Hepatocyte (in vitro differentiated cells): Measurements from ENCODE around the gene PLXNB1. TPM values are rescaled to one million over a fixed set of nuclear protein-coding genes. Genes with fewer than 3 reads are reported as not detected.

ENCODE experiments used
- DNase-seq: peaks from one replicate; pipeline ENCODE4 v3.0.0-alpha.2; 2016; ENCODE audit warnings: low spot score
- H2AFZ ChIP-seq: fragments of 200-600 bp; sonication (generic); 2 replicates; pipeline ENCODE4 v1.6.0; 2016; ENCODE audit warnings: antibody characterized with exemption, mild to moderate bottlenecking
- H3K27ac ChIP-seq: fragments of 200-600 bp; sonication (generic); 2 replicates; pipeline ENCODE4 v1.5.1; 2016; ENCODE audit warnings: mild to moderate bottlenecking
- H3K27me3 ChIP-seq: fragments of 200-600 bp; sonication (generic); 2 replicates; pipeline ENCODE4 v1.6.1; 2016
- H3K36me3 ChIP-seq: fragments of 200-600 bp; sonication (generic); replicated peaks from 2 replicates; pipeline ENCODE4 v1.5.1; 2016; ENCODE audit warnings: low read depth; ENCODE audit not compliant: insufficient read depth
- H3K4me1 ChIP-seq: fragments of 200-600 bp; sonication (generic); 2 replicates; pipeline ENCODE4 v1.5.1; 2016; ENCODE audit warnings: mild to moderate bottlenecking, moderate library complexity; ENCODE audit not compliant: insufficient read depth
- H3K4me2 ChIP-seq: fragments of 200-600 bp; sonication (generic); 2 replicates; pipeline ENCODE4 v1.6.0; 2016
- H3K4me3 ChIP-seq: fragments of 200-600 bp; sonication (generic); 2 replicates; pipeline ENCODE4 v1.5.1; 2016; ENCODE audit warnings: mild to moderate bottlenecking
- H3K79me2 ChIP-seq: fragments of 200-600 bp; sonication (generic); 2 replicates; pipeline ENCODE4 v1.6.0; 2017; ENCODE audit warnings: mild to moderate bottlenecking
- H3K9me2 ChIP-seq: fragments of 200-600 bp; sonication (generic); replicated peaks from 2 replicates; pipeline ENCODE4 v1.6.0; 2017; ENCODE audit warnings: mild to moderate bottlenecking; ENCODE audit not compliant: insufficient read depth
- H3K9me3 ChIP-seq: fragments of 200-600 bp; sonication (generic); 2 replicates; pipeline ENCODE4 v1.5.1; 2016; ENCODE audit warnings: low read depth, mild to moderate bottlenecking
- H4K20me1 ChIP-seq: fragments of 200-600 bp; sonication (generic); 2 replicates; pipeline ENCODE4 v1.6.0; 2016; ENCODE audit warnings: mild to moderate bottlenecking; ENCODE audit not compliant: insufficient read depth, poor library complexity, severe bottlenecking
- EZH2 ChIP-seq: fragments of 200-600 bp; sonication (generic); IDR thresholded peaks from 2 replicates; pipeline ENCODE4 v1.6.1; 2016; ENCODE audit warnings: antibody characterized with exemption, mild to moderate bottlenecking, borderline replicate concordance
- EZH2phosphoT487 ChIP-seq: fragments of 200-600 bp; sonication (generic); IDR thresholded peaks from one replicate; pipeline ENCODE4 v1.6.1; 2018; ENCODE audit warnings: antibody characterized with exemption, mild to moderate bottlenecking, low read depth, moderate library complexity; ENCODE audit not compliant: unreplicated experiment, severe bottlenecking
- WGBS: methylation state at CpG from one replicate; pipeline ENCODE4 v1.1.6; 2016; ENCODE audit warnings: low lambda C conversion rate; ENCODE audit errors: missing lambda C conversion rate; 5-methylcytosine and 5-hydroxymethylcytosine counted together
- polyA plus RNA-seq: library from polyadenylated mRNA; unstranded; fragments of >200 nt; fragmentation: Nextera tagmentation; extraction: Ambion mirVana; gene quantifications from 2 replicates; pipeline ENCODE4 v1.2.1, GENCODE V29; 2016
- total RNA-seq: library from RNA; depleted of rRNA; stranded (reverse); fragments of >200 nt; gene quantifications from 2 replicates; pipeline ENCODE4 v1.2.3, GENCODE V29; 2014
- TF ChIP-seq, protein P1 (sequence below): fragments of 200-600 bp; sonication (generic); IDR thresholded peaks from 2 replicates; pipeline ENCODE4 v1.5.1; 2016; ENCODE audit warnings: antibody characterized with exemption, mild to moderate bottlenecking; ENCODE audit not compliant: poor library complexity

PLXNB1 gene
- total and polyA plus RNA-seq, 2 experiments from 2014 or later, result 71.3 to 74.5 TPM

DNA sequence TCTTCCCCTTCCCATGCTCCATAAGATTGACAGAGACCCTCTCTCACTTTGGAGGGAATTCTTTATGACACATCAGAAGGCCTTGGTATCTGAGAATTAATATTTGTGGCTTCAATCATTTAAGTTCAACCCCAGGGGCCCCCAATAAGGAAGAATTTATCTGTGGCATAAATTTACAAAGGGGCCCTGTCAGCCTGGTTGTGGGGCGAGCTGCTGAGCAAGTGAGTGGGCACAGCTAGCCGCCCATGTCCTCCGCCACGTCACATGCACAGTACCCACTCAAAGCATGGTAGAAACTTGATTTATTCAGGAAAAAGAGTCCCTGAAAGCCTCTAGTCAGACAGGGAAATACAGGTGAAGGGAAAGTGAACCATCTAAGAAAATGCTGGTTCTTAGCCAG is 13.3 kb downstream of the PLXNB1 start:
- 96% methylated on average over 4 of the region's 4 CpGs for WGBS
- Histone ChIP-seq H3K4me3 (no peak overlapping the region), H2AFZ (no peak overlapping the region), H4K20me1 (no peaks in the 10 kb centered on the region), H3K27me3 (no peaks in the 10 kb centered on the region), H3K79me2 (peaks cover under 1% of the 10 kb centered on the region), H3K27ac (no peak overlapping the region), H3K9me3 (no peaks in the 10 kb centered on the region), H3K4me2 (no peak overlapping the region), H3K36me3 (no peaks in the 10 kb centered on the region), H3K4me1 (no peaks in the 10 kb centered on the region), H3K9me2 (no peaks in the 10 kb centered on the region)
- no peak for DNase-seq
- TF ChIP-seq EZH2, result no peak
- no peak for TF ChIP-seq EZH2phosphoT487
- TF ChIP-seq, protein P1, sequence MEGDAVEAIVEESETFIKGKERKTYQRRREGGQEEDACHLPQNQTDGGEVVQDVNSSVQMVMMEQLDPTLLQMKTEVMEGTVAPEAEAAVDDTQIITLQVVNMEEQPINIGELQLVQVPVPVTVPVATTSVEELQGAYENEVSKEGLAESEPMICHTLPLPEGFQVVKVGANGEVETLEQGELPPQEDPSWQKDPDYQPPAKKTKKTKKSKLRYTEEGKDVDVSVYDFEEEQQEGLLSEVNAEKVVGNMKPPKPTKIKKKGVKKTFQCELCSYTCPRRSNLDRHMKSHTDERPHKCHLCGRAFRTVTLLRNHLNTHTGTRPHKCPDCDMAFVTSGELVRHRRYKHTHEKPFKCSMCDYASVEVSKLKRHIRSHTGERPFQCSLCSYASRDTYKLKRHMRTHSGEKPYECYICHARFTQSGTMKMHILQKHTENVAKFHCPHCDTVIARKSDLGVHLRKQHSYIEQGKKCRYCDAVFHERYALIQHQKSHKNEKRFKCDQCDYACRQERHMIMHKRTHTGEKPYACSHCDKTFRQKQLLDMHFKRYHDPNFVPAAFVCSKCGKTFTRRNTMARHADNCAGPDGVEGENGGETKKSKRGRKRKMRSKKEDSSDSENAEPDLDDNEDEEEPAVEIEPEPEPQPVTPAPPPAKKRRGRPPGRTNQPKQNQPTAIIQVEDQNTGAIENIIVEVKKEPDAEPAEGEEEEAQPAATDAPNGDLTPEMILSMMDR, result no peak

DNA sequence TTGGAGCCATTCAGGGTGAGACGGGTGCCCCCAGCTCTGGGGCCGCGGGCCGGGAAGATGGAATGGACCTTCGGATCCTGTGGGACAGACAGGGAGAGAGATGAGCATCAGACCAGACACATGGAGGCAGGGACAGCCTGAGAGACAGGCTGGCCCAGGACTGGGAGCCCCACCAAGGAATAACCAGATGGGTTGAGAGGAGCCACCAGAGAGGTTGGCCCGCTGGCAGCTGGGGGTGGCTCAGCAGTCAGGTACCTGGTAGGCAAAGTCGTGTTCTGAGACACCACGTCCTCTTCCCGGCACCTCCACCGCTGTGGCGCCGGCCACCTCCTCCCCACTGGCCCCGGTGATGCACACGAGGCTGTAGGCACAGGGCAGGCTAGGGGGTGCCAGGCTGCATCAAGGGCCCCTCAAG is 13.8 kb downstream of the PLXNB1 start:
- H4K20me1 ChIP-seq, result no peaks in the 10 kb centered on the region
- no peaks in the 10 kb centered on the region for H3K4me1 ChIP-seq
- no peaks in the 10 kb centered on the region for H3K36me3 ChIP-seq
- H3K4me2 ChIP-seq, result no peak overlapping the region
- no peak overlapping the region for H3K4me3 ChIP-seq
- H3K27ac ChIP-seq, result no peak overlapping the region
- no peak for DNase-seq
- 98% methylated on average over 14 of the region's 14 CpGs for WGBS
- H3K27me3 ChIP-seq, result no peaks in the 10 kb centered on the region
- TF ChIP-seq EZH2 (no peak), EZH2phosphoT487 (no peak)
- TF ChIP-seq, protein P1, result no peak
- no peaks in the 10 kb centered on the region for H3K79me2 ChIP-seq
- no peak overlapping the region for H2AFZ ChIP-seq
- no peaks in the 10 kb centered on the region for H3K9me3 ChIP-seq
- H3K9me2 ChIP-seq, result no peaks in the 10 kb centered on the region

DNA sequence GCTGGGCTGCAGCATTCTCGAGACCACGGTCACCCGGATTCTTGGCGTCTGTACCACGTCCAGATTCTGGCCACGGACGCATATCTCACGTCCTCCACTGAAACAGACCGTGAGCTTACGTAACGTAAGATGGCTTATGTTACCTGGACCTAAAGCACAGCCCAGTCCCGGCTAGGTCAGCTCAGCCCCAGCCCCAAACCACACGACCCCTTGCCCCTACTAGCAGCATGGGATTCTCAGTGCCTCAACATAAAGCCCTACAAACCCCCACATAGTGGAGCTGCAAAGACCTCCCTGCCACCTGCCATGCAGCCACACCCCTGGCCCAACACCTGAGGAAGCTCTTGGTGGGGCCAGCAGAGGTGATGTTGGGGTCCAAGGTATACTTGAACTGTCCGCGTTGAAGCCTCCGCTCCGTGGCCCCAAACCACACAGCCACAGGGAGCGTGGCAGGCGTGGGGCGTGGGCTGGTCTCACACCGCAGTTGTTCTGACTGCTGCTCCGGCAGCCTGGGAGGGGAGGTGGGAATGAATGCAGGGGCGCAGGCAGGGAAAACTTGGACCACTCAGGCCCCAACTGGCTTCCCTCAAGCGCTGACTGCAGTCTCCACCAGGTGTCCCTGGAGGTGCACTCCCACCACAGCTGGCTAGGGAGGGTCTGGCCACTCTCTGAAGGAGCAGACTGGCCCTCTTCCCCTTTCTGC is 14.5 kb downstream of the PLXNB1 start:
- H3K36me3 ChIP-seq, result no peaks in the 10 kb centered on the region
- 98% methylated on average over 24 of the region's 24 CpGs for WGBS
- H3K27ac ChIP-seq, result no peak overlapping the region
- H4K20me1 ChIP-seq, result no peaks in the 10 kb centered on the region
- no peaks in the 10 kb centered on the region for H3K4me1 ChIP-seq
- no peak overlapping the region for H2AFZ ChIP-seq
- no peaks in the 10 kb centered on the region for H3K9me3 ChIP-seq
- no peaks in the 10 kb centered on the region for H3K27me3 ChIP-seq
- no peak overlapping the region for H3K4me3 ChIP-seq
- no peak overlapping the region for H3K4me2 ChIP-seq
- no peaks in the 10 kb centered on the region for H3K79me2 ChIP-seq
- TF ChIP-seq, protein P1, result no peak
- no peak for TF ChIP-seq EZH2phosphoT487
- no peak for TF ChIP-seq EZH2
- no peaks in the 10 kb centered on the region for H3K9me2 ChIP-seq
- DNase-seq, result no peak
